HG02588 (cell line): Measurements from ENCODE around the gene TPI1.

Source experiments
- ATAC-seq: cut with Tn5 transposase; IDR thresholded peaks from one replicate; pipeline ENCODE4 v1.9.1; 2021; ENCODE audit warnings: mild to moderate bottlenecking, moderate library complexity; ENCODE audit not compliant: unreplicated experiment

The TPI1 gene

DNA sequence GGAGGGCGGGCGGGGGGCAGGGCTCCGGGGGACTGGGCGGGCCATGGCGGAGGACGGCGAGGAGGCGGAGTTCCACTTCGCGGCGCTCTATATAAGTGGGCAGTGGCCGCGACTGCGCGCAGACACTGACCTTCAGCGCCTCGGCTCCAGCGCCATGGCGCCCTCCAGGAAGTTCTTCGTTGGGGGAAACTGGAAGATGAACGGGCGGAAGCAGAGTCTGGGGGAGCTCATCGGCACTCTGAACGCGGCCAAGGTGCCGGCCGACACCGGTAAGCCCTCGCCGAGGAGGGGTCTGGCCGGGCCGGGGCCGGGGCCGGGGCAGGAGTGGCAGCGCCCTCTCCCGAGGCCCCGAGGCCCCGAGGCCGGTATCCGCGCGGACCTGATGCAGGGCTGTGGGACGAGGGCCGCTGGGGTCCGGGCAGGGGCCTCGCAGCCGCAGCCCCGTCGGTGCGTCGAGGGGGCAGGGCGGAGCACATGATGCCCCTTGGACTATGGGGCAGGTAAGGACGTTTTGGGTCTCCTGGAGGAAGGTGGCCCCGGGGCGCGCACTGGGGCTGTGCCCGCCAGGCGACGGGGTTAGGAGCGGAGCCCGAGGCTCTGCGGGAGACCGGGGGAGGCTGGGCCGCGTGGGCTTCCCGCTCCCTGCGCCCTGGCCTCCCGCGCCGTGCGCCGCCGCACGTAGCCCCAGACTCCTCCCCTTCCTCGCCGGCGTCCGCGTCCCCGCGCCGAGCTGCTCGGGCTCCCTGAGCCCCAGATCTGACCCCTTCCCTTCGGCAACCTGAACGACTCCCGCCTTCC lies at the start of gene TPI1:
Gene TPI1 (plus strand): TSS at position 119 of the 798 bp plus-strand sequence. CDS start 36 bp downstream, at position 155.
- peak; percentile 50 for ATAC-seq

DNA sequence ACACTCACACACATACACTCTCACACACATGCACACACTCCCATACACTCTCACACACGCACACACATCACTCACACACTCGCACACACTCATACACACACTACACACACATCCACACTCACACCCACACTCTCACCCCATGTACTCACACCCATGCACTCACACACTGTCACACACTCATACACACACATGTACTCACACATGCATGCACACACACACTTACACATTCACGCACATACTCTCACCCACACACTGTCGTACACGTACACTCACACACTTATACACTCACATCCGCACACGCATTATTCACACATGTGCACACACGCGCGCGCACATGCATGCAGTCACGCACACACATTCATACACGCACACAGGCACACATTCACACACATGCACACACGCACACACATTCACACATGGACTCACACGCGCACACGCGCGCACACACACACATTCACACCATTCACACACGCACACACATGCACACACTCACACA lies 49.6 kb upstream of the TPI1 start:
- ATAC-seq = no peak

DNA sequence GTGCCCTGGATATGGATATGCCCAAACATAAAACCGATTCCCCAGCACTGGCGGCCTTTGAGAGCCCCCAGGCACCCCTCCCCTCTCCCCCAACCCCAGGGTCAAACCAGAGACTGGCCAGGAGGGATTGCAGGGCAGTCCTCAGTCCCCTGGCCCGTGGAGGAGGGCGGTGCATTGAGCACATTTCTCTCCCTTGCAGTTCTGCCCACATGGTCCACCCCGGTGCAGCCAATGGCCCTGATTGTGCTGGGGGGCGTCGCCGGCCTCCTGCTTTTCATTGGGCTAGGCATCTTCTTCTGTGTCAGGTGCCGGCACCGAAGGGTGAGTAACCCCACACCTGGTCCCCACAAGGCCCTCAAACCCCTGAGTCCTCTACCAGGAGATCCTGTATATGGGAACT lies 49.1 kb upstream of the TPI1 start:
- no peak for ATAC-seq

DNA sequence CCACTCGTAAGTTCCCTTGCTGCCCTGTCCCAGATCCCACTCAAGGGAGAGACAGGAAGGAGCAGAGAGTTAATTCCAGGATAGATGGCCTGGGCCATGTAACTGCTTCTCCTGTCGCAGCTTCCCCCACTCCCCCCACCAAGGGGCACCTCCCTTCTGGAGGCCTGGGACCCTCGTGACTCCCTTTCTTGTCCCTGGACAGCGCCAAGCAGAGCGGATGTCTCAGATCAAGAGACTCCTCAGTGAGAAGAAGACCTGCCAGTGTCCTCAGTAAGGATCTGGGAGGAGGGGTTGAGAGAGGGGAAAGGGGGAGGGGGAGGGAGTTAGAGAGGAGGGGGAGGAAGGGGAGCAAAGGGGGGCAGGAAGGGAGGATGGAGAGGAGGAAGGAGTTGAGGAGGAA lies 48.7 kb upstream of the TPI1 start:
- ATAC-seq = no peak

DNA sequence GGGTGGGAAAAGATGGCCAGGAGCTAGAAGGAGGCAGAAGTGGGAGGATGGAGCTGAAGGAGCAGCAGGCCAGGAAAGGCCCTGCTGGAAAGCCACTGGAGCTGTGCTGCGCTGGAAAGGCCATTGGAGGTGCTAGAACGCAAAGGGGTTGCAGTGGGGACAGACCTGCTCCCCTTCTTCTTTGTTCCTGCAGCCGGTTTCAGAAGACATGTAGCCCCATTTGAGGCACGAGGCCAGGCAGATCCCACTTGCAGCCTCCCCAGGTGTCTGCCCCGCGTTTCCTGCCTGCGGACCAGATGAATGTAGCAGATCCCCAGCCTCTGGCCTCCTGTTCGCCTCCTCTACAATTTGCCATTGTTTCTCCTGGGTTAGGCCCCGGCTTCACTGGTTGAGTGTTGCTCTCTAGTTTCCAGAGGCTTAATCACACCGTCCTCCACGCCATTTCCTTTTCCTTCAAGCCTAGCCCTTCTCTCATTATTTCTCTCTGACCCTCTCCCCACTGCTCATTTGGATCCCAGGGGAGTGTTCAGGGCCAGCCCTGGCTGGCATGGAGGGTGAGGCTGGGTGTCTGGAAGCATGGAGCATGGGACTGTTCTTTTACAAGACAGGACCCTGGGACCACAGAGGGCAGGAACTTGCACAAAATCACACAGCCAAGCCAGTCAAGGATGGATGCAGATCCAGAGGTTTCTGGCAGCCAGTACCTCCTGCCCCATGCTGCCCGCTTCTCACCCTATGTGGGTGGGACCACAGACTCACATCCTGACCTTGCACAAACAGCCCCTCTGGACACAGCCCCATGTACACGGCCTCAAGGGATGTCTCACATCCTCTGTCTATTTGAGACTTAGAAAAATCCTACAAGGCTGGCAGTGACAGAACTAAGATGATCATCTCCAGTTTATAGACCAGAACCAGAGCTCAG lies 48.0 kb upstream of the TPI1 start:
- no peak for ATAC-seq

DNA sequence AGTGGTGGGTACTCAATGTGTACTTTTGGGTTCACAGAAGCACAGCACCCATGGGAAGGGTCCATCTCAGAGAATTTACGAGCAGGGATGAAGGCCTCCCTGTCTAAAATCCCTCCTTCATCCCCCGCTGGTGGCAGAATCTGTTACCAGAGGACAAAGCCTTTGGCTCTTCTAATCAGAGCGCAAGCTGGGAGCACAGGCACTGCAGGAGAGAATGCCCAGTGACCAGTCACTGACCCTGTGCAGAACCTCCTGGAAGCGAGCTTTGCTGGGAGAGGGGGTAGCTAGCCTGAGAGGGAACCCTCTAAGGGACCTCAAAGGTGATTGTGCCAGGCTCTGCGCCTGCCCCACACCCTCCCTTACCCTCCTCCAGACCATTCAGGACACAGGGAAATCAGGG lies 47.2 kb upstream of the TPI1 start:
- ATAC-seq = no peak

DNA sequence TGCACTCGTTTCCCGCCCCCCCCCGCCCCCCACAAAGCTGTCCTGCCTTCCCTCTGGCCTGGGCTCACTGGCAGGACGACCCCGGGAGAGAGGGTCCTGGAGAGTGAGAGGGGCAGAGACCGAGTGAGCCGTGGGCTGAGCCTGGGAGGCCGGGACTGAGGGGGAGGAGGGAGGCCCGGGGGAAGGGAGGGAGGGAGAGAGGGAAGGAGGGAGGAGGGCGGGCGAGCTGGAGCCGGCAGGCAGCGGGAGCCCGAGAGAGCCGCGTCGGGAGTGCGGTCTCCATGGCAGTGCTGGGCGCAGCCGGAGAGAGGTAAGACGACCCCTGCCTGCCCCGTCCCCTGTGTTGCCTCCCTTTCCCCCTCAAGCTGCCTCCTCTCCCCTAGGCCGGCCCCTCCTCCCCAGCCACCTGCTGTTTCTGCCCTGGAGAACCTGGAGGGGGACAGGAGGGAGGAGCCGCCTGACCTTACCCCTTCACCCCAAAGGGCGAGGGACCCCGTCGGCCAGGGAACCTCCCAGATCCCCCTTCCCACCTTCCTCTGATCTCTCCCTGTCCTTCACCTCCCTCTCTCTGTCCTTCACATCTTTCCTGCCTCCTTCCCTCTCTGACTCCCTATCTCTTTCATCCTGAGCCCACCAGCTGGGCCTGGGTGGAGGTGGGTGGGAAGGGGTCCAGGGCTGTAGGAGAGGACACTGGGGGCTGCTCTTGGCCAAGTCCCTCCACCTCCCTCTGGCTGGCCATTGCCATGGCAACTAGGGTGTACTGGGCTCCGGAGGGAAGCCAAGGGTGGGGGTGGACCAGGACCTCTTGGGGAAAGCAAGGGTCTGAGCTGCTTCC lies 45.5 kb upstream of the TPI1 start, which contains the start of gene GPR162:
Gene GPR162 (plus strand): TSS at position 231 of the 835 bp plus-strand sequence. CDS start 2,078 bp downstream, outside the sequence.
- ATAC-seq = no peak

DNA sequence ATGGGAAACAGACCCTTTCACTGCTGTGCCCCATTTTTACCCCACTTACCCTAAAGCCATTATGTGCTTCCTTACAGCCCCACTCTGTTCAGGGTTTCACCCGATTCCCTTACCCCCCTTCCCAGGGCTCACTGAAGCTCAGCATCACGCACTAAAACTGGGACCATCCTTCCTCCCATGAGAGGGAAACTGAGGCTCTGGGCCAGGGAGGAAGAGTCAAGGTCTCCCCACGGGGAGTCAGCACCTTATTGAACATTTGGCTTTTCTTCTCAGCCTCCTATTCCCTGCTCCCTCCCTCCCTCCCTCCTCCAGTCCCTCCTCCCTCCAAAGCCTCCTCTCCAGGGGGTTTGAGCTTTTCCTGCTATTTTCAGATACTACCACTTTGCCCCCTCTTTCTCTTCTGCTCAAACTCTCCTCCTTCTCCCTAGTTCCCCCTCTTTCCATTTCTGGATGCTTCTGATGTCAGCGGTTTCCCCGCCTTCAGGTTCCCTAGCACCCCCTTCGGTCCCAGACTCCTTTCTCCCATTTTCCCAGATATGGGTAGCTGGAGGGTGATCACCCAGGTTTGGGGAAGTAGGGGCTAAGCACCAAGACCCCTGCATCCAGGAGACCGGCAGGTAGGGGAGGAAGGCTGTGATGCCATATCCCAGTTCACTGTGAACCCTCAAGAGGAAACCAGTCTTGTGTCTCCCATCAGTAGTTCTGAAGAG lies 44.8 kb upstream of the TPI1 start:
- no peak for ATAC-seq

DNA sequence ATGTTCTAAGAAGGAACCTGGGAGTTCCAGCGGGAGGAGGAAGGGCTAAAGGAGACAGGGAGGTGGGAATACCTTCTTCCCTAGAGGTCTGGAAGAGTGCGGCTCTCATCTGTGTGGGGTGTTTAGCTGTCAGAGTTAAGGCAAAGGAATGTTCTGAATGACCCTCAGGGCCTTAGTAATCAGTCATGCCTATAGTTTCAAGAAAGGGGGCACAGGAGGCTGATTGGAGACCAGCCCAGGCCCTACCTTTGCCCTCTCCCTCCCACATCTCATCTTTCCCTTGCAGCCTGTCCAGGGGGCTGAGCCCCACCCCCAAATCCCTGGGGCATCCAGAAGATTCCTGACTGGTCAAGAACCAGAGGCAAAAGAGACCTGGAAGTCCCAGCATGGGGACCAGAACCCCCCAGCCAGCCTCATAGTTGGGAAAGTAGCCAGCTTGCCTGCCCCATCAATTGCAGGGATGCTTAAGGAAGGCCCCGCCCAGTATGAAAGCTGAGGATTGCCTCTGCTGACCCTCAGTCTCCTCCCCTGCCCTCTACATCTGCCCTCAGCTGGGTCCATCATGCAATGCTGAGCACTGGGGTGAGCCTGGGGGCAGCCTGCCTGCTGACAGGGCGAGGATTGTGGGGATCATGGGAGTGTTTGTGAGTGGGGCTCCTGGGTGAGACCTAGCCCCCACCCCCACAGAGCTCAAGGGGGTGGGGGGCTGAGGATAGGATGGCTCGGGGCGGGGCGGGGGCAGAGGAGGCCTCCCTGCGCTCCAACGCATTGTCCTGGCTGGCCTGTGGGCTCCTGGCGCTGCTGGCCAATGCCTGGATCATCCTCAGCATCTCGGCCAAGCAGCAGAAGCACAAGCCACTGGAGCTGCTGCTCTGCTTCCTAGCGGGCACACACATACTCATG lies 43.9 kb upstream of the TPI1 start:
- no peak for ATAC-seq

DNA sequence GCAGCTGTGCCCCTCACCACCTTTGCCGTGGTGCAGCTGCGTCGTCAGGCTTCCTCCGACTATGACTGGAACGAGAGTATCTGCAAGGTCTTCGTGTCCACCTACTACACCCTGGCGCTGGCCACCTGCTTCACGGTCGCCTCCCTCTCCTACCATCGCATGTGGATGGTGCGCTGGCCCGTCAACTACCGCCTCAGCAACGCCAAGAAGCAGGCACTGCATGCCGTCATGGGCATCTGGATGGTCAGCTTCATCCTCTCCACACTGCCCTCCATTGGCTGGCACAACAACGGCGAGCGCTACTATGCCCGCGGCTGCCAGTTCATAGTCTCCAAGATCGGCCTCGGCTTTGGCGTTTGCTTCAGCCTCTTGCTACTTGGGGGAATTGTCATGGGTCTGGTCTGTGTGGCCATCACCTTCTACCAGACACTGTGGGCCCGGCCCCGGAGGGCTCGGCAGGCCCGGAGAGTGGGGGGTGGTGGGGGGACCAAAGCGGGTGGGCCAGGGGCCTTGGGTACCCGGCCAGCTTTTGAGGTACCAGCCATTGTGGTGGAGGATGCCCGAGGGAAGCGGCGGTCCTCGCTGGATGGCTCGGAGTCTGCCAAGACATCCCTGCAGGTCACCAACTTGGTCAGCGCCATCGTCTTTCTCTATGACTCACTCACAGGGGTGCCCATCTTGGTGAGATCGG lies 43.1 kb upstream of the TPI1 start:
- ATAC-seq = no peak

DNA sequence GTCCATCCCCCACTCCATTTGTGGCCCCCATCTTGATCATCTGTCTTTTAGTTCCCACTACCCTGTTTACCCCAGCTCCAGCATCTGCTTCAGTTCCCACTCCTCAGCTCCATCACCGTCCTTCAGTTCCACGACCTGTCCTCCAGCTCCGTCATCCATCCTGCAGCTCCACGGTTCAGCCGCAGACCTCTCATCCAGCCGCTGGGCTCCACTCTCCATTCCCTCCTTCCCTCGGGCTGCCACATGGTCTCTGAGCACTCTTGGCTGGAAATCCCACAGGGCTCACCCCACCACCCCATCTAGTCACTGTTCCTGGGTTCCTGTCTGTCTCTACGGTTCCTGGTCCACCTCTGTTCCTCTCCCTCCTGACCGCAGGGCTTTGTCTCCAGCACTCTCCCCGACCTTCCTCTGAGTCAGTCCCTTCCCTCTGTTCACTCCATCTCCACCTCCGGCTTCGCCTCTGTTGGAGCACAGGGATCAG lies 42.4 kb upstream of the TPI1 start:
- no peak for ATAC-seq

DNA sequence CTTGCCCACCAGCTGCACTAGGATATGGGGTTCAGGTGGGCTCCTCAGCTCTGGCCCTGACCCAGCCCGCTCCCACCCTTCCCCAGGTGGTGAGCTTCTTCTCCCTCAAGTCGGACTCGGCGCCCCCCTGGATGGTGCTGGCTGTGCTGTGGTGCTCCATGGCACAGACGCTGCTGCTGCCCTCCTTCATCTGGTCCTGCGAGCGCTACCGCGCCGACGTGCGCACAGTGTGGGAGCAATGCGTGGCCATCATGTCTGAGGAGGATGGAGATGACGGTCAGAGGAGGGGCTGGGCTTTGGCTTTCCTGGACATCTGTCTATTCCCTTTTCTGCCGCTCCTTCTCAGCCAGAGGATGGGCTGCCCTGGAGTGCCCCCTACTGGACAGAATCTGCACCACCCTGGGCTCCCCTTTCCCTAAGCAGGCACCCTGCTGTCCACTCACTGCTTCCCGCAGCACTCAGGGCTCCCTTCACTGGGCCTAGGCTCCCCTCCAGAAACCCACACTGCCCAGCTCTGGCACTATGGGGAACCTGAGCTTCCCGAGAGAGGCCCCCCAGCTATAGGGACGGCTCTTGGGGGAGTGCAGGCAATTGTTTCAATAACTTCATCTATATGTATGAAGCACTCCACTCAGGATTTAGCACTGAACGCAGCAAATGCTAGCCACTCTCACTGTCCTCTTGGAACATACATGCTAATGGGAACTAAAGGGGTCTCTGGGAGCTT lies 41.8 kb upstream of the TPI1 start:
- ATAC-seq = no peak

DNA sequence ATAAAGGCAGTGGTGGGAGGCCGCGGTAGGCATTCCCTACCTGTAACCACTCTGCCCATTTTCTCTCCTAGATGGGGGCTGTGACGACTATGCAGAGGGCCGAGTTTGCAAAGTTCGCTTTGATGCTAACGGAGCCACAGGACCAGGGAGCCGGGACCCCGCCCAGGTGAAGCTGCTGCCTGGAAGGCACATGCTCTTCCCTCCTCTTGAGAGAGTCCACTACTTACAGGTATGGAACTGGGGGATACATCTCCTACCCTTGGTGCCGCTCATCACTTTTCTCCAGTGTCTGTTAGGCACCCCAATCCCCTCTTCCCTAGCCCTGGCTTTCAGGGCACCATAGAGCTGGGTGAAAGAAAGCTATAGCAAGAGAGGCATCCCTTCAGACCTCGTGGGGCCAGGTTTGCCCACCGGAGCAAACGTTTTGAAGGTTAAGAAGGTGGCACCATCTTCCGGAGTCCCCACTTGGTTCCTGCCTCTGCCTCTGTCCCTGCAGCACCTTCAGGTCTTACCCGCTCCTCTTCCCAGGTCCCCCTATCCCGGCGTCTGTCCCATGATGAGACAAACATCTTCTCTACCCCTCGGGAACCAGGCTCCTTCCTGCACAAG lies 41.1 kb upstream of the TPI1 start:
- ATAC-seq = no peak

DNA sequence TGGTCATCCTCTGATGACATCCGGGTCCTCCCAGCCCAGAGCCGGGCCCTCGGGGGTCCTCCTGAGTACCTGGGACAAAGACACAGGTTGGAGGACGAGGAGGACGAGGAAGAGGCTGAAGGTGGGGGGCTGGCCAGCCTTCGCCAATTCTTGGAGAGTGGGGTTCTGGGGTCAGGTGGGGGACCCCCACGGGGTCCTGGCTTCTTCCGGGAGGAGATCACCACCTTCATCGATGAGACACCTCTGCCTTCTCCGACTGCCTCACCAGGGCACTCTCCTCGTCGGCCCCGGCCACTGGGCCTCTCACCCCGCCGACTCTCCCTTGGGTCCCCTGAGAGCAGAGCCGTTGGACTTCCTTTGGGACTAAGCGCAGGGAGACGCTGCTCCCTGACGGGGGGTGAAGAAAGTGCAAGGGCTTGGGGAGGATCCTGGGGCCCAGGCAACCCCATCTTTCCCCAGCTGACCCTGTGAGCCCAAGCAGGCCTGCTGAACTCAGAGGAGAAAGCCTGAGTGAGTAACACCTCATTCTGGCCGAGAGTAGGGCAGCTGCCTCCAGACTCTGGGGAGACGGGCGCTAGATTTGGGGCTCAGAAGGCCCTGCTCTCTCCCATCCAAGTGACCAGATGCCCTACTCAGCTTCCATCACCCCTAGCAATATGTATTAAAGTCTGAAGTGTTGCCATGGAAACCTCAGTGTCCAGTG lies 40.4 kb upstream of the TPI1 start:
- ATAC-seq = no peak

DNA sequence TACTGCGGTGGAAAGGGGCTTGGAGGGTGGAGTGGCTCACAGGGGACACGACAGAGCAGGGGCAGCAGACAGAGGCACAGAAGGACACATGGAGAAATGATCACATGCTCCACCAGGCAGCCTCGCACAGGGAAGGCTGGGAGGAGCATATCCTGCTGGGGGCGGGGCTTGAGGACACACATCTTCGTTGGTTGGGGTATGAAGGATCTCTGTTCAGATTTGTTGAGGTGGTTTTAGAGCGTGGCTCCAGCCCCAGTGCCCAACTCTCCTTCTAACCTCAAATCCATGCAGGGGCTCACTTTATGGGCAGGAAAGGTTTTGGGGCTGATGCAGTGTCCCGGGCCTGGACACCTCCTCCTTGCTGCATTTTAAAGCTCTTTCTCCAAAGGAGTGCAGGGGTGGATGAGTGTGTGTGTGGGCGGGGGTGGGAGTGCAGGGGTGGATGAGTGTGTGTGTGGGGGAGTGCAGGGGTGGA lies 39.9 kb upstream of the TPI1 start:
- no peak for ATAC-seq

DNA sequence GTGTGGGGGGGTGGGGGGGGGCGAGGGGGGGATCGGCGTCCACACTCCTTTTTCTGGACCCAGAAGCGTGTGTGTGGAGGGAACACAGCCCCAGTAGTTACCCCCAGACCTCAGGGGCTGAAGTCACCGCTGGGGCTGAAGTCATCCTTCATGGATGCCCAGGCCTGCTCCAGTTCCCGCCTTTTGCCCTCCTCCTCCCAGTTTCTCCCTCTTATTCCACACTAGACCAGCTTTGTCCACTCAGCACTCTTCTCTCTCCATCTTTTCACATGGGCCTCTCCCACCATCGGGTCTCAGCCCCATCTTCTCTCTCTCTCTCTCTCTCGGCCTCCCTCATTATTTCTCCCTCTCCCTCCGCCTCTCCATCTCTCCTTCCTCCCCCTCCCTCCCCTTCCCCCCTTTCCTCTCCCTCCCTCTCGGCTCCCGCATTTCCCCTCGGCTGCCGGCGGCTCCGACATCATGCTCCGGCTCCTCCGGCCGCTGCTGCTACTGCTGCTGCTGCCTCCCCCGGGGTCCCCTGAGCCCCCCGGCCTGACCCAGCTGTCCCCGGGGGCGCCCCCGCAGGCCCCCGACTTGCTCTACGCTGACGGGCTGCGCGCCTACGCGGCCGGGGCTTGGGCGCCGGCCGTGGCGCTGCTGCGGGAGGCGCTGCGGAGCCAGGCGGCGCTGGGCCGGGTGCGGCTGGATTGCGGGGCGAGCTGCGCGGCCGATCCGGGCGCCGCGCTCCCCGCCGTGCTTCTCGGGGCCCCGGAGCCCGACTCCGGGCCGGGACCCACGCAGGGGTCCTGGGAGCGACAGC lies 39.1 kb upstream of the TPI1 start, which contains the start of gene P3H3:
Gene P3H3 (plus strand): TSS at position 426 of the 799 bp plus-strand sequence. CDS start 34 bp downstream, at position 460.
- no peak for ATAC-seq
